OCI-M2 (cell line): Measurements from ENCODE around the gene GSE1.

ENCODE experiments used
- DNase-seq: peaks from one replicate; lab custom pipeline; 2025; ENCODE audit not compliant: unreplicated experiment; lab: John Stamatoyannopoulos, UW

GSE1 gene

DNA sequence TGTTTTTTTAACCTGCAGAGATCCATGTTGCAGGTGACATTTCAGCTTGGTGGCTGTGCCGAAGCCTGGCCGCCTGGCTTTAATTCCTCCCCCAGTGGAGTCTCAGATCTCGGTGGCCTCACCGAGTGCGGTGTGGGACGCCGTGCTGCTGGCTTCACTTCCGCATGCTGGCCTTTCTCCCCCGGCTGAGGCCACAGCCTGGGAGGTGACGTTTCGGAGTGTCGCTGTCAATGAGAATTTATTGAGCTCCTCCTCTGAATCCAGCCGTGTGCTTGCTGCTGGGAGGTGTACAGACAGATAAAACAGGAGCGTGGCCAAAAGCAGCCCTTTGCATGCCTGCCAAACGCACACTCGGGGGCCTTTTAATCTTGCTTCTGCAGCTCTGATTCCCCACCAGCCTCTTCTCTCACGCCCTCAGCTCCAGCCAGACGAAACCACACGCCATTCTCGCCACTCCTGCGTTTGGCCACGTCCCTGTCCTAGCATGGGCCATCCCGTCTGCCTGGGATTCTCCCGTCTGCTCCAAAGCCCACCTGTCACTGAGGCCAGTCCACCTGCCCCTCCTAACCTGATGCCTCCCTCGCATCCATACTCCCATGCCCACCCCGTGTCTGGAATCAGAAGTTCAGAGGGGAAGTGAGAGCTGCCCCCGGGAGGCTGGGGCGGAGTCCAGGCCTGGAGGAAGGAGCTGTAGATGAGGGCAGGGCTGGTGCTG is 3.6 kb downstream of the GSE1 start:
- DNase-seq: no peak

DNA sequence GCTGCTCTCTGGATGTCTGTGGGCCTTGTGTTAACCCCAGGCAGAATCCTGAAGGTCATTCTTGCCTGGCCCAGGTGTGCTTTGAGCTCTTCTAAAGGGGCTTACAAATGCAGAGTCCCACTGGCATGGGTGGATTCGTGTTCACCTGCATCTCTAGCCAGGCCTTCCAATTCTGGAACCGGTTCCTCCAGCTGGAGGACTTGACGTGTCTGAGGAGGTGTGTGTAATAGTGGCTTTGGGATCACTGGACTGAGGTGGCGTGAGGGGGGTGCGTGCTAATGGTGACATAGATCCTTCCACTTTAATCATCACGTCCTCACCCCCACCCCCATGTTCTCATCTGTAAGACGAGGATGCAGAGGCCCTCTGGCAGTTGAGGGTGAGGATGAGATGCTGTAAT is 4.8 kb downstream of the GSE1 start:
- DNase-seq: no peak

DNA sequence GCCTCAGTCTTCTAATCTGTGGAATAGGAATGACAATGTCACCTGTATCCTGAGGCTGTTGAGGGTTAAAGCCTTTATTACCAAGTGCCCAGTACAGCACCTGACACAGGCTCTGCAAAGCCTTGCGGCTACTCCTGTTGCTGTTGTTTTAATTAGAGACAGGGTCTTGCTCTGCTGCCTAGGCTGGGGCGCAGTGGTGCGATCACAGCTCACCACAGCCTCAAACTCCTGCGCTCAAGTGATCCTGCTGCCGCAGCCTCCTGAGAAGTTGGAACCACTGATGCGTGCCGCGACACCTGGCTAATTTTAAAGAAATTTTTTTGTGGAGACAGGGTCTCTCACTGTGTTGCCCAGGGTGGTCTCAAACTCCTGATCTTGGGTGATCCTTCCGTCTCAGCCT is 5.4 kb downstream of the GSE1 start:
- DNase-seq: no peak

DNA sequence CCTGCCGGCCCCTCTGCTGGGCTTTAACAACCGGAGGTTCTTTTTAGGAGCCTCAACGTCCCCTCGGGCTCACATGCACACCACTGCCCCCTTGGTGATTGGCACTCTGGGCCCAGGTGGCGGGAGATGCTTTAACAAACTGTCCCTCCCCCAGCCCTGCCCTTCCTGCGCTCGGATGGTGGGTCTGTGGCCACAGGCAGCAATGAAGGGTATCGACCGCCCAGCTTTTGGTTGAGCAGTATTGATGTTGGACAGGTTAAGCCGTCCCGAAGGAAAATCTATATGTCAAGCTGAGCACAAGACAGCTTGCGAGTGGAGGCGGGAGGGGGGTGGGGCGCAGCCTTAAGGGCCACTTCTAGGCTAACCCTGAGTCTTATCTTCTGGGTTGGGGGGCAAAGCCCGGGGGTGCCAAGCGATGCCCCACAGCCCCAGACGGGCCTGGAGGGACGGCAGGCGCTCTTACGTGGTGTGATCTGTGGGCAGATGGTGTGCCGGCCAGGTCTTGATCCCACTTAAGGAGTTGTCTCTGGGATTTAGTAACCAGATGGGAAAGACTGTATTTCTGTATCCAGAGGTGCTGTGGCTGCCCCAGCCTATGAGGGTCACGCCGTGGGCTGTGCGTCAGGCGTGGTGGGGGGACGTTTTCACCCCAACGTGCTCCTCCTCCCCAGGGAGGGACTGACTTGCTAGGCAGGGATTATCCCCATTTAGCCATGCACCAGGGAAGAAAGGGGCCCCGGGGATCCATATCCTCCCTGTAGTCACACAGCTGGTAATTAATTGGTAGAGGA is 6.2 kb downstream of the GSE1 start:
- DNase-seq: no peak

DNA sequence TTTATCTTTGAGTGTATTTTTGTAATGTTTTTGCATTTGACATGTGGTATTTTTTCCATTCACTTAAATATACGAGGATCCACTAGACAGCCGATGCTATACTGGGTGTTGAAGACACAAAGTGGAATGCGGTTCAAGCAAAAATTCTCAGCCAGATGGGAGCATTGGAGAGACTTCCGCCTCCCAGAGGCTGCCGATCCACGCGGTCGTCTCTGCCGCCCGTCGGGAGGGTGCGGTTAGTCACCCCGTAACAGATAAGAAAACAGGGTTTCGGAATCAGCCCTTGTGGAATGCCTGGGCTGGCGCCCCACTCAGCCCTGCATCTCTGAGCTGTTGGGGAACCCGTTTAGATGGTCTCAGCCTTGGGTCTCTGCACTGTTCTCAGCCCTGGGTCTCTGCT is 7.3 kb downstream of the GSE1 start:
- DNase-seq: no peak

DNA sequence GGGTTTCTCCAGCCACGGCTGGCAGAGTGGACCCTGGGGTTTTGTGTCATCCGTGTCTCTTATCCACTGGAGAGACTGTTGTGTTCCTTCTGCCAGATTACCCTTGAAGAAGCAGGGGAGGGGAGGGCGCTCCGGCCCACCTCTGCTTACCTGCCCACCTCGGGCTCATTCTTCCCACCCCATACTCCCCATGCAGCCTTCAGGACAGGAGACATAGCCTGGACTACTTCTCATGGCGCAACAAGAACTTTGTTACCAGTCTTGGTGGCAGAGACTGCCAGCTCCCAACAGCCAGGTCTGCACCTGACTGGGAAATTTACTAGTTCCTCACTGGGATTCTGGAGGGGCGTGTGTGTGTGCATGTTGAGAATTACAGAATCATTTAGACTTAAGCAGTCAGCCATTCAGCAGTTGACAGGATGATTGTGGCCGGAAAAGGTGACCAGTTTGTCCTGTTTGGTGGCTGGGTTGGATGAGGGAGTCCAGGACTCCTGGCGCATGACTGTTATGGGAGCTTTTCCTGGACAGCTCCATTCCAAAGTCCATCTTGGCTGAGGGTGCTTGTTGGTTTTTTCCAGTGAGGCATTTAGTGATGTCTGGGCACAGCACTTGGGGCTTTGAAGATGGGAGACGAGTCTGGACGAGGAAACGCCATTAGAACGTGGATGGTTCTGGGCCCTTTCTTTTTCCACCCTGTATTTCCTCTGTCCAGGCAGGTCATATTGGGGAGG is 8.7 kb downstream of the GSE1 start:
- no peak for DNase-seq

DNA sequence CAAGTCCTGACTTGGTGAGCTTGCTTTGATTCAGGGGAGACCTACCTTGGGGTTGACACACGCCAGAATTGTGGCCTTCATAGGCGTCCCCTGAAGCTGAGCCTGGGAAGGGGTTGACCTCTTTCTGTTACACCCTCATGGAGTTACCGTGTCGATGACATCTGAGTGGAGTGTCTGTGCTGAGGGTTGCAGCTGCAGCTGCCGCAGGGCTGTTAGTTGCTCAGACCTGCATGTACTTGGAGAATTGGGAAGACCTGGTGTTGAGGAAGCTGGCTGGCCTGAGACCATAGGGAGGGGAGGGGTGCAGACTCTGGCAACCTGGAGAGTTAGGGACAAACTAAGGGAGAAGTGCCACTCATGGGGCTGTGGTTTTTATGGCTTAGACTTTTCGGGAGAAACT is 9.6 kb downstream of the GSE1 start:
- no peak for DNase-seq

DNA sequence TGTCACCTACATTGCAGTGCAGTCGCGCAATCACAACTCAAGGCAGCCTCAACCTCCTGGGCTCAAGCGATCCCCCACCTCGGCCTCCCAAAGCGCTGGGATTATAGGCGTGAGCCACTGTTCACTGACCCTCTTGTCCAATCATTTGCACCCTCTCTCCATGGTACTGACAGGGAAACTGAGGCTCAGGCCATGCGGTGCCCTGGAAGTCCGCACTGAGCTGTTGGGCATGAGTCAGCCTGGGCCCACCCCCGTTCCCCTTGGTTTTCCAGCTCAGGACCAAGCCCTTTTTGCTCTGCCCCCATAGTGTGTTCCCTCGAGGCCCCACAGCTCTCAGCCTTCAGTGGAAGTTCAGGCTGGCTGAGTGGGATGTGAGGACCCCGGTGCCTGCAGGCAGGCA is 10.1 kb downstream of the GSE1 start:
- no peak for DNase-seq

DNA sequence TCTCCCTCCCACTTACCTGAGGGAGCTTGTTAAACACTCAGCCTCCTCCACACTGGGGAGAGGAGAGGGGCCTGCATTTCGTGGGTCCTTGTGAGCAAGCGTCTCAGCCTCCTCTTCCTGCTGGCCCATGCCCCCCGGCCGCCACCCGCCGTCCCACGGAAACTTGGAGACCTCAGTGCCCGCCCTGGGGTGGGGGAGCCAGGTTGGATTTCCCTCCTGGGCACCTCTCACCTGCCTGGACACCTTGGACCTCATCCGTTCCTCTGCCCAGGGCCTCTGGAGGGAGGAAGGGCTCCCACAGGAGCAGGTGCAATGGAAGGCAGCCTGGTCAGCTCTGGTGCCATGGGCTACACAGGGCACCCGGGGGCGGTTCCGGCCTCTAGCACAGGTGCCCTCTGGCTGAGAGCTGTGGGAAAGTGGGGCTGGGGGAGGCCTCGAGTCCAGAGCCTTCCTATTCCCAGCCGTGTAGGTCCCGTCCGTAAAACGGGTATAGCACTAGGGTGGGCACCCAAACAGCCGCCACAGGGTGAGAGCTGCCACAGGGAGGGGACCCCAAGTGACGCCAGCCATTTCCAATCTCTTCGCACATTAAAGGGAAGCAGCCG is 11.0 kb downstream of the GSE1 start:
- no peak for DNase-seq

DNA sequence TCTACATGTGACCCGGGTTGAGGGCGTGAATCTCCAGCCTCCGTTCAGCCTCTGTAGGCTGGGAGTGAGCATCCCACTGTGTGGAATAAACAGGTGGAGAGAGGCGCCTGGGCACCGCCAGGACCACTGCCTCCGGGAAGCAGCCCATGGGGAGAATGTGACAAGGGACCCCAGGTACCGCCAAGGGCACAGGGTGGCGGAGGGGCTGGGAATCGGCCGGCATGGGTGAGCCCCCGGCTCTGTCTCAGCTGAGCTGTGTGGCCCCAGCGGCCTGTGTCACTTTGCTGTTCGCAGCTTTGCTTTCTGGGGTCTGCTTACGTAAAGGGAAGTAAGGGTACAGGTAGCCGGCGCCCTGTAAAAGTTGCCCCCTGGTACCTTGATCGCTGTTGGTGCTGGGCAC is 11.5 kb downstream of the GSE1 start:
- DNase-seq: no peak

DNA sequence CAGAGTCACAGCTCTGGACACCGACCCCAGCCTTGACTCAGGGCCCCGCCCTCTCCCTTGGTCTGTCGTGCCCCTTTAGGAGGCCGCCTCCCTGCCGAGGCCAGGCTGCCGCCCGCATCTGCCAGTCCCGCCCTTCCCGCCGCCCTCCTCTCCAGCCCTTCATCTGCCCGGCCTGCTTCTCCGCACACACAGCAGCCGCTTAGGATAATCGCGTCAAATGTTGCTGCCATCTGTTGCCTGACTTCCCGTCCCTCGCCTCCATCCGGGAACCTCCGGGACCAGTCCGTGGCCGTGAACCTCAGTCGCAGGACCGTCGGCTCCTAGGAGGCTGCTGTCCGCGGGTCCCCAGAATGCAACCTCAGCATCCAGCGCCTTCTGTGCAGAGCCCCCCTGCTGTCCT is 11.9 kb downstream of the GSE1 start:
- no peak for DNase-seq

DNA sequence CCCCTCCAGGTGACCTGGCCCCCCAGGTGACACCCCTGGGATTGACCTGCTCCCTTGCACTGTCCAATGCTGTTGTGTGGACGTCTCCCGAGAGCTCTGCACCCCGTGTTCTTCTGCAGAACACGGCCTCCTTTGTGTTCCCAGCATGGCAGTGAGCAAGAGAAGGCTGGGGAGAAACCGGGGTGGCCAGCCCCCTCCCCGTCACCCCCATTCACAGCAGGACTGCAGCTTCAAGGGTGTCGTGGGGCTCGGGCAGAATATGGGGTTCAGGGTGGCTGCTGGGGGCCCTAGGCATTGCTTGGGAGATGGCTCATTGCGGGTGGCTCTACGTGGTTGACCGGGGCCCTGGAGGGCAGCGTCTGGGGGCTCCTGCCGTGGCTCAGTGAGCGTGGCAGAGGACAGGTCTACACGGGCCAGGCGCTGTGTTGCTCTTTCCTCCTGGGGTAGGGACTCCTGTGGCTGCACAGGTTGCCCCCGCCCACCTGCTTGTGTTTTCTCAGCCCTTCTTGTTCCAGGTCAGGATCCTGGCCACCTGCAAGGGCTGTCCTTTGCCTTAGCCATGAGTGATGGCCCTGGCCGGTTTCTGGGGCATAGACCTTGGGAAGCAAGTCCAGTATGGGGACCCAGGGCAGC is 12.5 kb downstream of the GSE1 start:
- DNase-seq: no peak

DNA sequence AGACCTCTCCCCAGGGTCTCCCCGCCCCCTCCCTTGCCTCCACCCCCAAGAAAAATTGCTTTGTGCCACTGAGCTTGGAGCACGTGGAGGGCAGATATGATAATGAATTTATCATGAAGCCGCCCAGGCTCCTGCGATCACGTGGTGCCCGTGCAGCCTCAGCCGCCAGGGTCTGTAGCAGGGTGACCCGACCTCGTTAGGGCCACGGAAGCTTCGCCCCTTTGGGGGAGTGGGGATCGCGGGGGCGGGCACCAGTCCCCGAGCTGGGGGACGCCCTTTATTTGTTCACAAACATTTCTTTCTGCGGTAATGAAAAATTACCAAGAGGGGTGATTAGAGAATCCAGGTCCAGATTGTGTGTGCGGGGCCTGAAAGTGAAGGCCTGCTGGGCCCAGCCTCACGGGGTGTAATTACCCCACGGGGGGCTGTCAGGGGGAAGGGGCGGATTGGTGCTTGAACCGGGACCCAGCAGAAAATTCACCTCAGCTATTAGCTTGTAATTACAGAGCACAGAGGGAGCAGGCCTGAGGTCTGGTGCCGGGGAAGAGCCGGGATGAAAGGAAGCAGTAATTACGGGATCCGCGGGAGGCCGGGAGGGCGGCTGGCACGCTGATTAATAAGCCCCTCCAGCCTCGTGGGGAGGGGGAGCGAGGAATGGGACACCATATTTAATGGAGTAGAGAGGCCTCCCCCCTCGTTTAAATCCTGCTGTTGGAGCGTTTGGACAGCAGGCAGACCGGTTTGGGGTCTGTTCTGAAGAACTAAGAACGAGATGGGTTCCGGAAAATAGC is 13.3 kb downstream of the GSE1 start:
- no peak for DNase-seq

DNA sequence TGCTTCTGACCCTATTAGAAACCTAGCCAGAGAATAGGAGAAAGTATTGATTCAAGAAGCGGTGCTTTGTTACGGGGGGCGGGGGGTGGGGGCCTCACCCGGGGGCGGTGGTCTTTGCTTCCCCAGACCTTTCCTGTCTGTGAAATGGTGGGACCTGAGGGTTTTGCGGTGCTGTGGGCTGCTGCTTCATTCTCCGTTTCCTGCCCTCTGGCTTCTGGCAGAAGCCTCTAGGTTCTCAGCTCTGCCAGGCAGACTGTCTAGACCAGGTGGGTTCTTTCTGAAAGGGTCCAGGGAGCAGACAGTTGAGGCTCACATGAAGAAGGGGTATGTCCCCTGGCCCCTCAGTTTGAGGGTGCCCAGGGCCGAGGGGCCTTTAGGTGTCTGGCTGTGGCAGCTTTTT is 14.0 kb downstream of the GSE1 start:
- no peak for DNase-seq

DNA sequence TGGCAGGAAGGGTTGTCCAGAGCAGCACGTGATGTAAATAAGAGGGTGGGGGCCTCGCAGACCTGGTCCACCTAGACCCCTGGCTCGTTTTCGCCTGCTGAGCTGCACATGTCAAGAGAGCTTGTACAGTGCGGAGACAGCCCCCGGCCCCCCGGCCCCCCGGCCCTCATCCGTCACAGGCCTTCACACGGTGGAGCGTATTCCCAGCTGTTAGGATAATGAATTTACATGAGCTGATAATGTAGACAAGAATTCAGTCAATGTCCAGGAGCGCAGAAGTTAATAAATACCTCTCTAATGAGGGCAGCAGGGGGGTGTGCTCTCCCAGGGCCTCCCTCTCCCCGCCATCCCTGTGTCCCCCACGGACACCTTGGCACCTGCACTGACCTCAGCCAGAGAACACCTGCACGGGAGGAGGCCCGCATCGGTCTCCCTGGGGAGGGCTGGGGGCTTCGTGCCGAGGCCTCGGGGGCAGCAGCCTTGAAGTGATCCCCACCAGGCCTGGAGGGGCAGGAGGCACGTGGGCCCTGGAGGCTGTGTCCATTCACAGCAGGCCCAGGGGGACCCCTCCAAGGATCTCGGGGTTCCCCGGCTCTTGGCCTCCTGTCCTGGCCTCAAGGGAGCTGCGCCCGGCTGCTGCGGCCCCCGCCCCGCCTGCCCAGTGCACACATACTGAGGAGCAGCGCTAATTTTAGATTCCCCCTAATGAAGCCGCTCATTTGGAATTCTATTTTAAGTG is 14.6 kb downstream of the GSE1 start:
- DNase-seq: no peak

DNA sequence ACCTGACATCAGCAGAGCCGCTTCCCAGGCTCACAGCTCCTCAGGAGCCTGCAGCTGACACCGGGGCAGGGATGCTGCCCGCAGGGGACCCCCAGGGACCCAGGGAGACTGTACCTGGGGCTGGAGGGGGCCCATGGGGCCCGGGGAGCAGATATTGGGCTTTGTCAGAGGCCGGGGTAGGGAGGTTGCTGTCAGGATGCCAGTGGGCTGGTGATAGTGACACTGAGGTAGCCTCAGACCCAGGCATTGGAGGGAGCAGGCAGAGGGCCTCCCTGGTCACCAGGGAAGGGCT is 15.1 kb downstream of the GSE1 start:
- DNase-seq: no peak

DNA sequence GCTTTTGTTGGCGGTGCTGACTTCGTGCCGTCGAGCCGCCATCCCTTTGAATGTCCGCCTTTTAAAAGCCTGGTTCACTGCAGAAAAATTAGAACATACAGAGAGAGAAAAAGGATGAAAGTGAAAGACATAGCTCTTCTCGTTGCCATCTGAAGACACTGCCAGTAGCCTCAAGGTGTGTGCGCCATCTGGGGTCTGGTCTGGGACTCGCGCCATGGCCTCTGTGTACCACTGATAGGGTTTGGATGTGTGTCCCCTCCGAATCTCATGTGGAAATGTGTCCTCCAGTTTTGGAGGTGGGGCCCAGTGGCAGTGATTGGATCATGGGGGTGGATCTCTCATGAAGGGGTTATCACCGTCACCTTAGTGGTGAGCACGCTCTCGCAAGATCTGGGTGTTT is 15.5 kb downstream of the GSE1 start:
- no peak for DNase-seq

DNA sequence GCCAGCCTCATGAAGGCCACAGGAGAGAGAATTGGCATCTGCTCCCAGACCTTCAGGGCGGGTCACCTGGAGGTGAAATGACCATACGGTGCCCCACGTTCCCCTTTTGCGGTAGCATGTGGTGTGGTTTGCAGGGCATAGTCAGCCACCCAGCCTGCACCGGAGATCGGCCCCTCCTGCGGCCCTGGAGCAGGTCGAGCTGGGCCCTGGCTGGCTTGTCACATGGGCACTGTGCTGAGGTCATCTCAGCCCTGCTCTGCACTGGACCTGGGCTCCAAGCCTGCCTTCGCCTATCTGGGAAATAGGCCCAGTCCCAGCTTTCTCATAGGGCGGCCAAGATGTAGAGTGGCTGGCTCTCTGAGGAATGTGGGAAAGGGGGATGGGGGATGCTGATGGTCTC is 16.2 kb downstream of the GSE1 start:
- DNase-seq: no peak

DNA sequence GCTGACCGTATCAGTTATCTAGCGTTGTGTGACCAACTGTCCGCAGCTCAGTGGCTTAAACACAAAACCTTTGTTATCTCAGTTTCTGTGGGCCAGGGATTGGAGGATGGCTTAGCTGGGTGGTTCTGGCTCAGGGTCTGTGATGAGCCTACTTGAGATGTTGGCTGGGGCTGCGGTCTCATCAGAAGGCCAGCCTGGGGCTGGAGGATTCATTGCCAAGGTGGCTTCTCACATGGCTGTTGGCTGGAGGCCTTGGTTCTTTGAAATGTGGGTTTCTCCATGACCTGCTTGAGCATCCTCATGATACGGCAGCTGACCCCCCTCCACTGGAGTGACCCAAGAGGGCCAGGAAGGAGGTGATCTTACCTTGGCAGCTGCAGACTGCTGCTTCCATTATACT is 16.7 kb downstream of the GSE1 start:
- DNase-seq: no peak

DNA sequence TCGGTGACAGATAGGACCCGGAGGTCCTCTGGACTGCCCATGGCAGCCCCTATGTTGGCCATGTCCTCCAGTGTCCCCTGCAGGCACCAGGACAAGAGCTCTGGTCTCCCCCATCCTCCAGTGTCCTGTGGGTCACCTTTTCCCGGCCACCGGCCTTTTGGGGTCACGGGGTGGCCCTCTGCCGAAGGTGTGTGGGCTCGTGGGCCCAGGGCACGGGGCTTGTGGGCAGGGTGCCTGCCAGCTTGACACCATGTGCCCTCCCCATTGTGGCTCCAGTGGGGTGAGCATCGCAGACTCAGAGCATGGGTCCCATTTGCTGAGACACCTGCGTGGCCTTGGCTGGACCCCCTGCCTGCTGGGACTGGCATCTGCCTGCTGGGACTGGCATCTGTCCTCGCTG is 18.1 kb downstream of the GSE1 start:
- no peak for DNase-seq
